HG03097 (cell line): ENCODE measurements around the gene VANGL2.

Experiments
- ATAC-seq: cut with Tn5 transposase; IDR thresholded peaks from one replicate; pipeline ENCODE4 v1.9.1; 2021; ENCODE audit not compliant: unreplicated experiment, low FRiP score

VANGL2 gene

GRCh38 chr1:160425847-160426246 is 25.5 kb downstream of the VANGL2 start:
- ATAC-seq: no peak

DNA sequence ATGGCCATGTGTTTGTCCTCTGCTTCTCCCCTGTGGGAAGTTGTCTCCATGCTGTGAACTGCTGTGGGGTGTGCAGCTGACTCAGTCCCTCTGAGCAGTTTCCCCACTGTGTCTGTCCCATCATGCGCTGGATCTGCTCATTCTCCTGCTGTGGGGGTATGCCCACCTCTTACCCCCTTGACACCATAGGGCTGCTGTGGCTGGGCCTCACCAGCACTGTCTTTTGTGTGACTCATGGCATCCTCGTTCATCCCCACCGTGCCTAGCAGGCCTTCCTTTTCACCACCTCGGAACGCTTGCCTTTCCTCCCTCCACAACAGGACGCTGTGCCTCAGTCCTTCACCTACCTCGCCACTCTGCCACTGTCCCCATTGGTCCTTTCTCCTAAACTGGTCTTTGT is 27.3 kb downstream of the VANGL2 start:
- no peak for ATAC-seq

- ATAC-seq: no peak
Measured at GRCh38 chr1:160428053-160428452, 27.7 kb downstream of the VANGL2 start.

DNA sequence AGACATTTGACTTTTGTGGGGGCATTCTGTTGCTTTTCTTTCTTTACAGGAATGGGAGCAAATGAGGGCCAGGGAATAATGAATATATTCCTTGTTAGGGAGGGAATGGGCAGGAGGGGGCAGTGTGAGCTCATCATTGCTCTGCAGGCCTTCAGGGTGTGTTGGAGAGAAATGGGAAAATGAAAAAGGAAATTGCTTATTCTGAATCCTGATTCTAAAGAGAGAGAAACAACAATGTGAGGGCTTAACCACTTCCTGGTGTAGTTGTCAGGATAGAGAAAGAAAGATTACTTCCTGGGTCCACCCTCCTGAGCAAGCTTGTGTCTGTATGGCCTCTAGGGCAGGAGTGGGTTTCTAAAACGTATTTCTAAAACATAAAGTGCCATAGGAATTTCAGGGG is 28.3 kb downstream of the VANGL2 start:
- peak; percentile 33 for ATAC-seq

DNA sequence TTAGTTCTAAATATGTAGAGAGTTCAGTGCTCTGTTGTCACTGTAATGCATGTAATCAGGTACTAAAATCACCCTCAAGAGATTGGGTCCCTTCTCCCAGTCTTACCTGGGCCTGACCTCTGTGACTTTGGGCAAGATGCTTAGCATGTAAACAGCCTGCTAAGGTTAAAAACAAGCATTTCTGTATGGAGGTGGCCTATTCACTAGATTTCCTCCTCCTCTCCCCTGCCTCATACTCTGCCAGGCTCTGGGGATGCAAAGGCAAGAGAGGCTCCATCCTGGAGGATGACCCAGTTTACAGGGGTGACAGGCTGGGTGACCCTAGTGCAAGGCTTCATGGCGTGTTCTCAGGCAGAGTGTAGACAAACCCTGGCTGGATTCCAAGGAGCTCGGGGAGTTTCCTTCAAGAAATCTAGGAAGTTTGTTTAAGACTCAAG is 28.8 kb downstream of the VANGL2 start:
- ATAC-seq: peak; percentile 14

- peak; percentile 36 for ATAC-seq
Measured at GRCh38 chr1:160429702-160430535, 29.6 kb downstream of the VANGL2 start.

GRCh38 chr1:160431006-160431405 is 30.6 kb downstream of the VANGL2 start:
- ATAC-seq: no peak

DNA sequence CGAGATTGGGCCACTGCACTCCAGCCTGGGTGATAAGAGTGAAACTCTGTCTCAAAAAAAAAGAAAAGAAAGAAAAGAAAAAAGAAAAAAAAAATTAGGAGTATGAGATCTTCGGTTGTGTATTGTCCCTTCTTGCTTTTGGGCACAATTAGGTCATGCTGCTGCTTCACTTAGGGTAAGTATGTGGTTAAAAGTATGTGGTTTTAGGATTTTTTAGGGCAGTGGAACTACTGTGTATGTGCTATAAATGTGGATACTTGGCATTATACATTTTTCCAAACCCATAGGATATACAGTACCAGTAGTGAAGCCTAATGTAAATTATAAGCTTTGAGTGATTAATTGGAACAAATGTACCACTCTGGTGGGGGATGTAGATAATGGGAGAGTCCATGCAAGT is 31.2 kb downstream of the VANGL2 start:
- no peak for ATAC-seq

DNA sequence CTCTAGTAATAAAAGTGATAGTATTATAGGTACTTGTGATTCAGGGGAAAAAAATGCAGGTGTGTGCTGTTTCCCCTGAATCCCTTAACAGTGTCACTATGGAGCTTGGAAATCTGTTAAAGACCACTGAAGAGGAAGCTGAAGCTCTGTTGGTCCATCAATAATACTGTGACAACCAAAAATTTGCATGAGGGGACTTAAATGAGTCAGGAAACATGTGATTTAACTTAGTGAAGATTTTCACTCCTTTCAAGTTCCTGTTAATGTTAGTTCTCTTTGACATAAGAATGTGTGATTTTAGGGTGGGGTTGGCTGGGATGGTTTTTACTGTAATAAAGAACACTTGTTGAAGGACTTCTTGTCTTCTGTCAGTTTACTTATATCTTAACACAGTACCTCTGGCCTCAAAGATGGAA is 32.0 kb downstream of the VANGL2 start:
- ATAC-seq: no peak

- no peak for ATAC-seq
Measured at GRCh38 chr1:160436966-160437365, 36.6 kb downstream of the VANGL2 start.

- peak; percentile 72 for ATAC-seq
Measured at GRCh38 chr1:160437432-160438316, 37.3 kb downstream of the VANGL2 start.

- ATAC-seq: no peak
Measured at GRCh38 chr1:160438317-160438918, 38.1 kb downstream of the VANGL2 start.

GRCh38 chr1:160438935-160439334 is 38.6 kb downstream of the VANGL2 start:
- ATAC-seq: no peak

DNA sequence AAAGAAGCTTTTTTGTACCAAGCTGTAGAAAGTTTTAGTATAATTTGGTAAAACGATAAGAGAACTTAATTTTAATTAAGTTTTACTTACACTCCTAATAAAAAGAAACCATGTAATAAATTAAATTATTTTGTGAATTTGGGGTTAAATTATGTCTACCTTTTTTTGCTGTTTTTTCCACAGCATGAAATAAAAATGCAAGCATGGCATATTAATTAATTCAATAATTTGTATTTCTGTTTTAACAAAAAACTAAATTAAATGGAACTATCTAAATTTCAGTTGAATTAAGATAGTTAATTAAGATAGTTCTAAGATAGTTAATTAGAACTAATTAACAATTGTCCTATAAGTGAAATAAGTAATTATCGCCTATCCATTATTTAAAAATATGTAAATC is 39.4 kb downstream of the VANGL2 start:
- no peak for ATAC-seq

DNA sequence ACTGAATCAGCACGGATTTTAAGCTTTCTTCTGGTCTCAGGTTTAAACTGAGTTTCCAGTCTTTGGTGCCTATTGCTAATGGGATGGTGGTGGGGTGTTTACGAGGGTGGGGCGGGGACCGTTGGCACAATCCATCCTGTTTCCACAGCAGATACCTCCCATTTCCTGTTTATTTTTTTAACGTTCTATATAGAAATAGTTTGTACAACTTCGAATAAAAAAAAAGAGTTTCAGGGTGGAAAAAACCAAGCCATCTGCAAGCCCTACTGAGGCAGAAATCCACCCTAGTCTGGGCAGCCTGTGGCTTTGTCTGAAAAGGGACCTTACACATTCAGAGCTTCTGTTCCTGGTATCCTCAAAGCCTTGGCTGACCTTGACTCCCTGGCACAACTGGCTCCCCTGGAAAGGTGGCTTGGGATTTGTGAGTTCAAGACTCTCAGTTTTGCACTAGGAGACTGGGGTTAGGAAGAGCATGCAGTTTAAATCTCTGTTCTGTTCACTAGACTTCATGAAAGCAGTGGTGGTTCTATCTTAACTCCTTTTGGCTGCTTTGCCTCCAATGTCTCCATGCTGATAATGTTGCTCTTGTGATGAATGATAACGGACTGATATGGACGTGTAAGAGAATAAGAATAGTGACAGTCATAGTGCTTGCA is 46.7 kb downstream of the VANGL2 start:
- no peak for ATAC-seq

DNA sequence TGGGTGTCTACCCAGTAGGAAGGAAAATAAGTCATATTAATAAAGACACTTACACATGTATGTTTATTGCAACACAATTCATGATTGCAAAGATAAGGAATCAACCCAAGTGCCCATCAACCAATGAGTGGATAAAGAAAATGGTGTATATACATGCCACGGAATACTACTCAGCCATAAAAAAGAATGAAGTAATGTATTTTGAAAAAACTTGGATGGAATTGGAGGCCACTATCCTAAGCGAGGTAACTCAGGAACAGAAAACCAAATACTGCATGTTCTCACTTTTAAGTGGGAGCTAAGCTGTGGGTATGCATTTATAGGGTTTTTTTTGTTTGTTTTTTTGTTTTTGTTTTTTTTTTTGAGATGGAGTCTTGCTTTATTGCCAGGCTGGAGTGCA is 49.1 kb downstream of the VANGL2 start:
- no peak for ATAC-seq

DNA sequence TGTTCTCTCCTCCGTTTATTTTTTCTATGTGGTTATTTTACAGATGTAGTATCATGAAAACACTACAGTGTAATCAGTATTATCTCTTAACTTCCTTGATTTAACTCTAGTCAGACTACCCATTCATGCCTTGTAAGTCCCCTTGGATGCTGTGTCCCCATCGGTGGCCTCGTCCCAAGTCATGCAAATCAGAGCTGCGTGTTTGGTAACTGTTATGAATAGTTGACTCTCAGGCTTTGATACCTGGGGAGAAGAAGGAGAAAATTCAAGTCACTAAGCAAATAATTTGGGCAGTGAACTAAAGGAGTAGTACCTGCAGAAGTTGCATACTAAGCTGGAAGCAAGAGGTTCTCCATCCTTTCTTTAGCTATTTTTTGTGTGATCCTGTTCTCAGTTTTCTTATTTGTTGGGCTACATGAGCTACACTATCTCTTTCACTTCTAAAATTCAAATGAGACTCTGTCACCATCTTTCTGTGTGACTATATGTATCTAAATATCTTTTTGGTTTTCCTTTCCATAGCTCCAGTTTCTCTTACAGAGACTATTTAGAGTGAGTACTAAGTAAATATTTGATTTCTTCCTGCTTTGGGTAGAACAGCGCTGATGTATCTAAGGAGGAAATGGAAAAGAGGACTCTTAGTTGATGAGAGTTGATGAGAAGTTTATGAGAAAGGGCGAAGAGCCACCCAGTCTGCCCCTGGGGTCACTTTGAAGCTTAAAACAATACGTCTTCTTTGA is 50.9 kb downstream of the VANGL2 start:
- ATAC-seq: peak; percentile 52

- ATAC-seq: no peak
Measured at GRCh38 chr1:160451859-160452232, 51.5 kb downstream of the VANGL2 start.

- ATAC-seq: no peak
Measured at GRCh38 chr1:160453443-160453842, 53.1 kb downstream of the VANGL2 start.
